Retinal pigment epithelial cell (primary cell): ENCODE data around the gene PLIN3.
"Not testable (repeated sequence)": the region's sequence is repeated elsewhere in the genome, so short reads cannot be mapped to it uniquely, and the experiment has no call there.

Experiments used
- DNase-seq: peaks from one replicate; pipeline ENCODE4 v3.0.0-alpha.2; 2010; ENCODE audit warnings: low read depth
- H3K4me3 ChIP-seq: 2 replicates; pipeline ENCODE4 v1.5.1; 2011; ENCODE audit warnings: mild to moderate bottlenecking, low read length, control low read depth, moderate library complexity
- TF ChIP-seq, protein P1 (sequence below): conservative IDR thresholded peaks from 2 replicates; pipeline ENCODE4 v1.5.1; 2011; ENCODE audit warnings: low read depth, low read length, control low read depth, inconsistent platforms

The PLIN3 gene

DNA sequence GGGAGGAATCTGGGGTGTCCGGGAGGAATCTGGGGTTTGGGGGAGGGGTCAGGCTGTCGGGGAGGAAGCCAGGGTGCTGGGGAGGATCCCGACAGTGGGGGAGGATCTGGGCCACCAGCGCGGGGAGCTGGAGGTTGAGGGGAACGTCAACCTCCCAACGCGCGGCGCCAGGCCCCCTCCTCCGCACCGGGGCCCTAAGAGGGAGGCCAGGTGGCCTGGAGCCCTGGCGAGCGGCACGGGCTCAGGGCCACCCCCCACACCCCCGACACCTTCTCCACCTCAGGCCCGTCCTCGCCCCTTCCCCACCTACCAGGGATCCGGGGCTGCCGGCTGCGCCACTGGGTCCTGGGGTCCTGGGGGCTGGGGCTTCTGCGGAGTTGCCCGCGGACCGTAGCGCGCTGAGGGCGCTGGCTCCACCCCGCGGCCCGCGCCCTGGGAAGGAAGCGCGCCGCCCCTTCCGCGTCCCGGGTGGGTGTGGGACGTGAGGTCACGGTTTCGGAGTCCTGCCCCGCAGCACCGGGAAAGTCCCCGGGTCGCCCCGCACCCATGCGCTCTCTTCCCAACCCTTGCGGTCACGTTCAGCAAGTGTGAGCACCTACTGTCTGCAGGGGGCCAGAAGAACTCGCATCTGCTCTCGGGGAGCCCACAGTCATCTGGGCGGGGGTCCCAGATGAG lies 36.0 kb downstream of the PLIN3 start, which contains the start of gene TICAM1:
Gene TICAM1, minus strand, starts transcription at position 409 of the 675 bp plus-strand sequence. CDS start 13,335 bp downstream, outside the sequence.
- DNase-seq, result no peak
- TF ChIP-seq, protein P1, sequence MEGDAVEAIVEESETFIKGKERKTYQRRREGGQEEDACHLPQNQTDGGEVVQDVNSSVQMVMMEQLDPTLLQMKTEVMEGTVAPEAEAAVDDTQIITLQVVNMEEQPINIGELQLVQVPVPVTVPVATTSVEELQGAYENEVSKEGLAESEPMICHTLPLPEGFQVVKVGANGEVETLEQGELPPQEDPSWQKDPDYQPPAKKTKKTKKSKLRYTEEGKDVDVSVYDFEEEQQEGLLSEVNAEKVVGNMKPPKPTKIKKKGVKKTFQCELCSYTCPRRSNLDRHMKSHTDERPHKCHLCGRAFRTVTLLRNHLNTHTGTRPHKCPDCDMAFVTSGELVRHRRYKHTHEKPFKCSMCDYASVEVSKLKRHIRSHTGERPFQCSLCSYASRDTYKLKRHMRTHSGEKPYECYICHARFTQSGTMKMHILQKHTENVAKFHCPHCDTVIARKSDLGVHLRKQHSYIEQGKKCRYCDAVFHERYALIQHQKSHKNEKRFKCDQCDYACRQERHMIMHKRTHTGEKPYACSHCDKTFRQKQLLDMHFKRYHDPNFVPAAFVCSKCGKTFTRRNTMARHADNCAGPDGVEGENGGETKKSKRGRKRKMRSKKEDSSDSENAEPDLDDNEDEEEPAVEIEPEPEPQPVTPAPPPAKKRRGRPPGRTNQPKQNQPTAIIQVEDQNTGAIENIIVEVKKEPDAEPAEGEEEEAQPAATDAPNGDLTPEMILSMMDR, result no peak
- peak within 1 kb of the TSS; percentile 64 for H3K4me3 ChIP-seq

GRCh38 chr19:4830768-4831265 lies 36.6 kb downstream of the PLIN3 start:
- peak overlapping the region; percentile 64 for H3K4me3 ChIP-seq
- TF ChIP-seq, protein P1, result no peak
- no peak for DNase-seq

DNA sequence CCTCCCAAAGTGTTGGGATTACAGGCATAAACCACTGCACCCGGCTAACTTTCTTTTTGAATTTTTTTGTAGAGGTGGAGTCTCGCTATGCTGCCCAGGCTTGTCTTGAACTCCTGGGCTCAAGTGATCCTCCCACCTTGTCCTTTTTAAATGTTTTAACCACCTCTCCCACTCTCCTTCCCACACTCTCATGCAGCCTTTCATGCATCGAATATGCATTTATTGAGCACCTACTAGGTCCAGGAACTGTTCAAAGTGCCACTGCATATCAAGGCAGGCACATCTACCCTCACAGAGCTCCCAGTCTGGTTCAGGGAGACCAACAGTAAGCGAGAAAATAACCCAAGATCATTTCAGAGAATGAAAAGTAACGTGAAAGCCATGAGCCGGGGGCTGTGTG lies 37.1 kb downstream of the PLIN3 start:
- TF ChIP-seq, protein P1, result no peak
- no peak overlapping the region for H3K4me3 ChIP-seq
- no peak for DNase-seq

DNA sequence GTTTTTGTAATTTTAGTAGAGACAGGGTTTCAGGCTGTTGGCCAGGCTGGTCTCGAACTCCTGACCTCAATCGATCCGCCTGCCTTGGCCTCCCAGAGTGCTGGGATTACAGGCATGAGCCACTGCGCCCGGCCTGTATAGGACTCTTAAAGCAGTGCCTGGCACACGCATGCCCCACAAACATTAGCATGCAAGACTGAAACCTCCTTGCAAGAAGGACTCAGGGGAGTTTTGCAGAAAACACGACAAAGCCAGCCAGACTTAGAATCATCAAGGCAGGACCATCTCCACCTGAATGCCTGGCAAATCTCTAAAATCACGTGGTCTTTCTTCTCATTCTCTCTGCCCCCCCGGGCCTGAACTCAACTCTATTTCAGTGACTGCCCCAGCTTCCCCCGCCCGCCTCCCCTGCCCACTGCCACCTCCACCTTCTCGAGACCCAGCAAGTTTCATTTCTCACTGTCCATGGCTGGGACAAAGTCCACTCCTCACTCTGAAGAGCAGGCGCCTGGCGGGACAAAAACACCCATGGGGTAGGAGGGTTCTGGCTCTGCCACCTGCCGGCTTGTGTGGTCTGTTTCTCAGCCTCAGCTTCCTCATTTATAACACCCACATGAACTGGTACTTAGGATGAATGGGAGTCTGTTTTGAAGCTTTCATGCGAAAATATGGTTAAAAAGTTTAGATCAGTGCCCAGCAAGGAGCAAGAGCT lies 38.3 kb downstream of the PLIN3 start:
- no peak for DNase-seq
- no peak overlapping the region for H3K4me3 ChIP-seq
- TF ChIP-seq, protein P1, result peak; percentile 29

DNA sequence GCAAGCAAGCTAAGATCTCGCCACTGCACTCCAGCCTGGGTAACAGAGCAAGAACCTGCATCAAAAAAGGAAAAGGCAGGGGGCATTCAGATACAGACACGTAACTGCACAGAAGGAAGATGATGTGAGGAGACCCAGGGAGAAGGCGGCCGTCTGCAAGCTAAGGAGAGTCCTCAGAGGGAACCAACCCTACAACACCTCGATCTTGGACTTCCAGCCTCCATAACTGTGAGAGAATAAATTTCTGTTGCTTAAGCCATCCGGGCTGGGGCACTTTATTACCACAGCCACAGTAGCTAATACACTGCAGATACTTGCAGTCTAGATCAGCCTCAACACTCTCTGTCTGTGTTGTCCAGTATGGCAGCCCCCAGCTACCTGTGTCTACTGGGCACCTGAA lies 43.9 kb downstream of the PLIN3 start:
- TF ChIP-seq, protein P1, result no peak
- DNase-seq, result no peak
- H3K4me3 ChIP-seq, result no peak overlapping the region

GRCh38 chr19:4822354-4822753 lies 45.1 kb downstream of the PLIN3 start:
- H3K4me3 ChIP-seq, DNase-seq: not testable (repeated sequence)

DNA sequence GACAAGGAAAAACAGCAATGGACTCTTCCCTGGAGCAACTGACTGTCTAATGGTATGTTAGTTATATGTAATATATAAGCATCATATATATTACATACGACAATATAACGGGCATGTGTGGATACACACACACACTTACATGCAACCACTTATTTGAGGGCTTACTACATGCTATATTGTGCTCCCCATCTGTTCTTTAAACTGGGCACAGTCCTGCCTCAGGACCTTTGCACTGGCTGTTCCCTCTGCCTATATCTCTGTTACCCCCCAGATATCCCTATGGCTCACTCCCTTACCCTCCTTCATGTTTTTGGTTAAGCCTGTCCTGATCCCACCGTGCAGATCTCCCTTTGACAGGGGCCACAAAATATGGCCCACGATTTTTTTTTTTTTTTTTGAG lies 46.2 kb downstream of the PLIN3 start:
- TF ChIP-seq, protein P1, result no peak
- no peak for DNase-seq

More for the DNA sequence above, 46.2 kb downstream of the PLIN3 start:
- H3K4me3 ChIP-seq, result no peak overlapping the region
